ENCODE data around the gene NFATC4.

- no peak for TF ChIP-seq CTCF (IDR thresholded peaks at IDR 0.05)
- no peak for TF ChIP-seq POLR2A (IDR thresholded peaks at IDR 0.05)
Observed at GRCh38 chr14:24387009-24387345, 19.0 kb downstream of the NFATC4 start.

Data from testis (tissue), 2 donors.